K562 (cell line): ENCODE results near the gene SLC25A11. TPM values are rescaled to one million over a fixed set of nuclear protein-coding genes. Genes with fewer than 3 reads are reported as not detected.

Experiments
- AFF1 ChIP-seq, 2 experiments: fragments of 450-650 bp; IDR thresholded peaks; 2 replicates each; pipeline ENCODE4 v1.6.1; 2018; ENCODE audit warnings: mild to moderate bottlenecking in 2 of 2, low read depth in 1 of 2; ENCODE audit not compliant: partially characterized antibody in 2 of 2
- CBFB ChIP-seq: sonication (generic); formaldehyde crosslinking; IDR thresholded peaks from 2 replicates; pipeline ENCODE4 v1.4.0; 2020; ENCODE audit warnings: mild to moderate bottlenecking, missing genetic modification reagents
- ESRRA ChIP-seq: fragments of 450-650 bp; IDR thresholded peaks from 2 replicates; pipeline ENCODE4 v1.6.1; 2014; ENCODE audit warnings: low read depth, mild to moderate bottlenecking, moderate library complexity, borderline replicate concordance
- POLR2A ChIP-seq: fragments of 450-650 bp; conservative IDR thresholded peaks from 2 replicates; pipeline ENCODE4 v1.6.1; 2016
- POLR2G ChIP-seq: fragments of 200-400 bp; formaldehyde crosslinking; IDR thresholded peaks from 2 replicates; pipeline ENCODE4 v1.6.1; 2017; ENCODE audit warnings: low read depth, mild to moderate bottlenecking, antibody characterized with exemption, low read length, moderate library complexity
- RAD21 ChIP-seq, 2 experiments: fragments of 250-450 bp in 1 of 2; fragments of 450-650 bp in 1 of 2; sonication (Bioruptor Pico) in 1 of 2; formaldehyde crosslinking in 1 of 2; IDR thresholded peaks in 1 of 2; conservative IDR thresholded peaks in 1 of 2; 2 replicates each; pipeline versions ENCODE4 v1.4.0 to v1.8.0; 2020 to 2022; ENCODE audit warnings: mild to moderate bottlenecking in 2 of 2, moderate library complexity in 1 of 2
- SIN3A ChIP-seq, 2 experiments: fragments of 150-350 bp in 1 of 2; IDR thresholded peaks; 2 replicates each; pipeline ENCODE4 v1.6.1; 2011 to 2016; ENCODE audit warnings: borderline replicate concordance in 2 of 2, low read depth in 2 of 2, low read length in 2 of 2, mild to moderate bottlenecking in 2 of 2, moderate library complexity in 2 of 2; ENCODE audit not compliant: control insufficient read depth in 1 of 2
- SUPT5H ChIP-seq: fragments of 450-650 bp; IDR thresholded peaks from 2 replicates; pipeline ENCODE4 v1.6.1; 2016
- ZBTB17 ChIP-seq: fragments of 450-650 bp; formaldehyde crosslinking; IDR thresholded peaks from 2 replicates; pipeline ENCODE4 v1.4.0; 2020; ENCODE audit warnings: mild to moderate bottlenecking
- polyA plus RNA-seq, 8 experiments: library from polyadenylated mRNA; depleted of rRNA in 4 of 8; stranded (reverse) in 5 of 8; unstranded in 3 of 8; fragments of >200 nt; fragmentation: Nextera tagmentation in 2 of 8; fragmentation: Illumina TruSeq in 1 of 8; extraction: Ambion mirVana in 2 of 8; extraction: Trizol in 1 of 8; gene quantifications; 2 replicates each; pipeline versions ENCODE4 v1.2.1 to v1.2.3, GENCODE V29; 2011 to 2014; ENCODE audit warnings: inconsistent platforms in 1 of 8, missing spikeins in 1 of 8
- total RNA-seq, 7 experiments: library from RNA; depleted of rRNA in 6 of 7; stranded (reverse); fragments of >200 nt in 6 of 7; fragmentation: Illumina TruSeq in 2 of 7; extraction: Trizol in 2 of 7; gene quantifications; 2 replicates each; pipeline versions ENCODE4 v1.2.1 to v1.2.3, GENCODE V29; 2011 to 2021; ENCODE audit warnings: low replicate concordance in 1 of 7
- TF ChIP-seq, protein P1 (sequence below): sonication (generic); formaldehyde crosslinking; IDR thresholded peaks from 2 replicates; pipeline ENCODE4 v1.8.0; 2022; ENCODE audit warnings: missing genetic modification reagents, mild to moderate bottlenecking, borderline replicate concordance
- TF ChIP-seq, protein P2 (sequence below), 2 experiments: IDR thresholded peaks; 2 replicates each; pipeline ENCODE4 v1.6.1; 2011; ENCODE audit warnings: borderline replicate concordance in 1 of 2, control low read depth in 1 of 2, low read depth in 1 of 2, low read length in 1 of 2, mild to moderate bottlenecking in 1 of 2, mixed read lengths in 1 of 2, moderate library complexity in 1 of 2; ENCODE audit not compliant: insufficient read depth in 1 of 2, insufficient read length in 1 of 2, poor library complexity in 1 of 2, severe bottlenecking in 1 of 2; ENCODE audit errors: extremely low read depth in 1 of 2

The SLC25A11 gene
- total and polyA plus RNA-seq, 9 of the 15 experiments (the other 6 are each of a cell fraction or from before 2014, with no cell fraction given): 3.1 to 56.7 (median 32.9) TPM

- TF ChIP-seq SUPT5H (peak; percentile 45; the same call in 1 of the 2 replicates), RAD21 (CRISPR knock-in tag; conservative IDR thresholded peaks at IDR 0.05 in 1 of 2, IDR thresholded peaks at IDR 0.05 in 1 of 2) (peak in 1 of 2 experiments; percentile 37; a peak in 2 of 4 replicates), POLR2G (peak; percentile 70), ZBTB17 (CRISPR knock-in tag) (0 out of 2 replicates have a peak, but pooled peaks have one; percentile 29), ESRRA (peak; percentile 64; the same call in 1 of the 2 replicates), AFF1 (IDR thresholded peaks at IDR 0.05; ENCODE audit: low read depth in 1 of 2, partially characterized antibody in 2 of 2) (no peak), POLR2A (peak; percentile 47), SIN3A (IDR thresholded peaks at IDR 0.05; ENCODE audit: borderline replicate concordance in 2 of 2, control insufficient read depth in 1 of 2, low read depth in 2 of 2, low read length in 2 of 2) (no peak), CBFB (CRISPR knock-in tag) (peak; percentile 65; the same call in 1 of the 2 replicates)
- TF ChIP-seq, protein P1, sequence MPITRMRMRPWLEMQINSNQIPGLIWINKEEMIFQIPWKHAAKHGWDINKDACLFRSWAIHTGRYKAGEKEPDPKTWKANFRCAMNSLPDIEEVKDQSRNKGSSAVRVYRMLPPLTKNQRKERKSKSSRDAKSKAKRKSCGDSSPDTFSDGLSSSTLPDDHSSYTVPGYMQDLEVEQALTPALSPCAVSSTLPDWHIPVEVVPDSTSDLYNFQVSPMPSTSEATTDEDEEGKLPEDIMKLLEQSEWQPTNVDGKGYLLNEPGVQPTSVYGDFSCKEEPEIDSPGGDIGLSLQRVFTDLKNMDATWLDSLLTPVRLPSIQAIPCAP (CRISPR knock-in tag): no peak
- TF ChIP-seq, protein P2, sequence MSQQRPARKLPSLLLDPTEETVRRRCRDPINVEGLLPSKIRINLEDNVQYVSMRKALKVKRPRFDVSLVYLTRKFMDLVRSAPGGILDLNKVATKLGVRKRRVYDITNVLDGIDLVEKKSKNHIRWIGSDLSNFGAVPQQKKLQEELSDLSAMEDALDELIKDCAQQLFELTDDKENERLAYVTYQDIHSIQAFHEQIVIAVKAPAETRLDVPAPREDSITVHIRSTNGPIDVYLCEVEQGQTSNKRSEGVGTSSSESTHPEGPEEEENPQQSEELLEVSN (IDR thresholded peaks at IDR 0.05; ENCODE audit: borderline replicate concordance in 1 of 2, extremely low read depth in 1 of 2, insufficient read depth in 1 of 2, insufficient read length in 1 of 2, low read depth in 1 of 2, low read length in 1 of 2, poor library complexity in 1 of 2, severe bottlenecking in 1 of 2): peak in 1 of 2 experiments; percentile 19
Measured at GRCh38 chr17:4934173-4934979, 5.5 kb downstream of the SLC25A11 start (continued).
